B cell (primary cell): Measurements from ENCODE around the gene MOB2. TPM values are rescaled to one million over a fixed set of nuclear protein-coding genes. Genes with fewer than 3 reads are reported as not detected.

ENCODE experiments used
- ATAC-seq: fragments of 200-7000 bp; cut with Tn5 transposase; one replicate; pipeline ENCODE4 v1.10.0; 2021; ENCODE audit warnings: low read depth, mild to moderate bottlenecking, moderate number of reproducible peaks, moderate library complexity
- CTCF ChIA-PET: fragments of 350-600 bp; sonication (Branson Sonifier 250); formaldehyde crosslinking; loops from one replicate; lab custom pipeline; 2021; ENCODE audit warnings: antibody characterized with exemption, inconsistent platforms; lab: Charles Lee
- POLR2A ChIA-PET: fragments of 350-600 bp; sonication (Branson Sonifier 250); formaldehyde crosslinking; loops from one replicate; lab custom pipeline; 2021; ENCODE audit warnings: antibody characterized with exemption; lab: Charles Lee
- DNase-seq: peaks from one replicate; pipeline ENCODE4 v3.0.0; 2013
- H2AFZ ChIP-seq: 2 replicates; pipeline ENCODE4 v1.6.1; 2012; ENCODE audit warnings: mild to moderate bottlenecking, low read depth, low read length; ENCODE audit not compliant: insufficient read depth, poor library complexity, severe bottlenecking
- H3K27ac ChIP-seq, 2 donors: 1 replicate in 1 of 2; 2 replicates in 1 of 2; pipeline ENCODE4 v1.5.1; 2012 to 2013; ENCODE audit warnings: low read length in 2 of 2, mild to moderate bottlenecking in 2 of 2, moderate library complexity in 1 of 2
- H3K27me3 ChIP-seq, 4 experiments: fragments of 200-600 bp in 1 of 4; sonication (generic) in 1 of 4; replicated peaks in 1 of 4; 1 replicate in 2 of 4; 2 replicates in 2 of 4; pipeline versions ENCODE4 v1.6.1 to v1.7.0; 2013 to 2016; ENCODE audit warnings: low read length in 3 of 4, mild to moderate bottlenecking in 2 of 4, mixed read lengths in 1 of 4, moderate library complexity in 1 of 4; ENCODE audit not compliant: insufficient read depth in 4 of 4, control insufficient read depth in 3 of 4; ENCODE audit errors: control extremely low read depth in 1 of 4
- H3K36me3 ChIP-seq, 2 experiments: replicated peaks in 1 of 2; 1 replicate in 1 of 2; 2 replicates in 1 of 2; pipeline versions ENCODE4 v1.6.1 to v1.7.1; 2013; ENCODE audit warnings: low read length in 1 of 2; ENCODE audit not compliant: insufficient read depth in 2 of 2, control insufficient read depth in 1 of 2; ENCODE audit errors: control extremely low read depth in 1 of 2, extremely low read depth in 1 of 2
- H3K4me1 ChIP-seq, 2 donors: fragments of 200-600 bp in 1 of 2; sonication (generic) in 1 of 2; 1 replicate in 1 of 2; 2 replicates in 1 of 2; pipeline versions ENCODE4 v1.5.1 to v1.6.1; 2013 to 2017; ENCODE audit warnings: low read length in 2 of 2; ENCODE audit not compliant: control insufficient read depth in 2 of 2, insufficient read depth in 2 of 2
- H3K4me2 ChIP-seq: replicated peaks from 2 replicates; pipeline ENCODE3; 2012; ENCODE audit warnings: mild to moderate bottlenecking, low read depth, low read length; ENCODE audit not compliant: poor library complexity, severe bottlenecking
- H3K4me3 ChIP-seq, 5 experiments: fragments of 200-600 bp in 1 of 5; sonication (generic) in 1 of 5; 1 replicate in 3 of 5; 2 replicates in 2 of 5; pipeline versions ENCODE4 v1.5.1 to v1.7.0; 2011 to 2016; ENCODE audit warnings: low read length in 4 of 5, mild to moderate bottlenecking in 4 of 5, low read depth in 2 of 5, control low read depth in 1 of 5, moderate library complexity in 1 of 5; ENCODE audit not compliant: insufficient read depth in 1 of 5; ENCODE audit errors: control extremely low read depth in 1 of 5, extremely low read depth in 1 of 5
- H3K79me2 ChIP-seq: fragments of 200-600 bp; sonication (generic); one replicate; pipeline ENCODE4 v1.6.0; 2016; ENCODE audit warnings: low read length; ENCODE audit not compliant: control insufficient read depth, insufficient read depth
- H3K9ac ChIP-seq: fragments of 200-600 bp; sonication (generic); 2 replicates; pipeline ENCODE4 v1.6.1; 2017; ENCODE audit warnings: mild to moderate bottlenecking, low read length, moderate library complexity
- H3K9me3 ChIP-seq, 3 donors: one replicate each; pipeline versions ENCODE4 v1.6.1 to v1.7.1; 2013; ENCODE audit warnings: low read length in 2 of 3; ENCODE audit not compliant: control insufficient read depth in 2 of 3, insufficient read depth in 1 of 3; ENCODE audit errors: control extremely low read depth in 1 of 3
- H4K20me1 ChIP-seq: 2 replicates; pipeline ENCODE4 v1.6.0; 2012; ENCODE audit warnings: mild to moderate bottlenecking, low read length; ENCODE audit not compliant: insufficient read depth, control insufficient read depth, poor library complexity, severe bottlenecking
- H3K27ac Mint-ChIP-seq: one replicate; pipeline ENCODE4 v1.8.0; 2021; ENCODE audit warnings: mixed read lengths
- H3K27me3 Mint-ChIP-seq: one replicate; pipeline ENCODE4 v1.8.0; 2021; ENCODE audit warnings: mixed read lengths
- H3K4me1 Mint-ChIP-seq: one replicate; pipeline ENCODE4 v1.8.0; 2021; ENCODE audit warnings: mixed read lengths
- H3K4me3 Mint-ChIP-seq: one replicate; pipeline ENCODE4 v1.8.0; 2021; ENCODE audit warnings: mixed read lengths
- H3K9me3 Mint-ChIP-seq: one replicate; pipeline ENCODE4 v1.8.0; 2022; ENCODE audit warnings: mixed read lengths; ENCODE audit not compliant: insufficient read depth
- EZH2 ChIP-seq: IDR thresholded peaks from 2 replicates; pipeline ENCODE4 v1.6.1; 2012; ENCODE audit warnings: borderline replicate concordance, low read depth, mild to moderate bottlenecking, moderate library complexity, low read length; ENCODE audit not compliant: insufficient read depth, poor library complexity, severe bottlenecking
- WGBS: methylation state at CpG from one replicate; pipeline ENCODE4 v1.1.5; 2013; ENCODE audit warnings: missing lambda C conversion rate; ENCODE audit not compliant: insufficient coverage; 5-methylcytosine and 5-hydroxymethylcytosine counted together
- intact Hi-C: fragments of 100-400 bp; cut with micrococcal nuclease; formaldehyde crosslinking; loops from one replicate; pipeline ENCODE4 v1.10.0; 2022
- polyA plus RNA-seq: library from polyadenylated mRNA; depleted of rRNA; stranded (reverse); fragments of >200 nt; gene quantifications from 2 replicates; pipeline ENCODE4 v1.2.3, GENCODE V29; 2012
- total RNA-seq, 2 donors: library from RNA; stranded (reverse); fragments of 120-200 nt in 1 of 2; gene quantifications; 1 replicate in 1 of 2; 2 replicates in 1 of 2; pipeline versions ENCODE4 v1.2.3 to v1.2.4, GENCODE V29; 2013 to 2022
- TF ChIP-seq, protein P1 (sequence below): fragments of 200-600 bp; IDR thresholded peaks from one replicate; pipeline ENCODE4 v1.8.0; 2022; ENCODE audit warnings: antibody characterized with exemption, mild to moderate bottlenecking

MOB2 gene
- total and polyA plus RNA-seq, 2 donors (not counting 1 experiment from before 2014, with no cell fraction given) = 55.7 to 57.6 TPM

DNA sequence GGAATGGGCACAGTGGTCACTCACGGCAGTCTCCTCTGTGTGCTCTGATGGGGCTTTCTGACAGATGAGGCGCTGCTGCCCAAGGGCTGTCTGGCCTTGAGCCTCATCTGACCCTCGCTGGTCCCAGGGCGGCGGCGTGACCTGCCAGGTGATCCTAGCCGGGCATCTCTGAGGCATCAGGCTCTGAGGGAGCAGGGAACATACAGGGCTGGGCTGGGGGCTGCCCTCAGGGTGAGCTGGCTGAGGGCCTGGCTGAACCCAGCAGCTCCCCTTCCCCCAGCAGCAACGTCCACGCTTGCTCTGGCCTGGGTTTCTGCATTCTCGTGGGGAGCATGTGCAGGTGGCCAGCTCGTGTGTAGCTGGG is 47.6 kb downstream of the MOB2 start:
- Histone ChIP-seq H3K27me3 (peaks cover 0 to 7% (median 0%) of the 10 kb centered on the region in 4 experiments), H3K4me3 (no peak overlapping the region), H3K79me2 (no peaks in the 10 kb centered on the region), H3K9ac (no peak overlapping the region), H3K36me3 (no peaks in the 10 kb centered on the region), H3K9me3 (no peaks in the 10 kb centered on the region), H3K4me2 (no peak overlapping the region), H2AFZ (no peak overlapping the region), H3K4me1 (no peaks in the 10 kb centered on the region), H4K20me1 (no peaks in the 10 kb centered on the region), H3K27ac (no peak overlapping the region)
- 83% methylated on average over 9 of the region's 11 CpGs for WGBS
- Mint-ChIP-seq H3K9me3 (no peaks in the 10 kb centered on the region), H3K4me1 (no peaks in the 10 kb centered on the region), H3K4me3 (no peak overlapping the region), H3K27ac (no peak overlapping the region), H3K27me3 (no peaks in the 10 kb centered on the region)
- ATAC-seq = no peak
- POLR2A ChIA-PET = no interaction called here
- CTCF ChIA-PET = no interaction called here
- TF ChIP-seq, protein P1, sequence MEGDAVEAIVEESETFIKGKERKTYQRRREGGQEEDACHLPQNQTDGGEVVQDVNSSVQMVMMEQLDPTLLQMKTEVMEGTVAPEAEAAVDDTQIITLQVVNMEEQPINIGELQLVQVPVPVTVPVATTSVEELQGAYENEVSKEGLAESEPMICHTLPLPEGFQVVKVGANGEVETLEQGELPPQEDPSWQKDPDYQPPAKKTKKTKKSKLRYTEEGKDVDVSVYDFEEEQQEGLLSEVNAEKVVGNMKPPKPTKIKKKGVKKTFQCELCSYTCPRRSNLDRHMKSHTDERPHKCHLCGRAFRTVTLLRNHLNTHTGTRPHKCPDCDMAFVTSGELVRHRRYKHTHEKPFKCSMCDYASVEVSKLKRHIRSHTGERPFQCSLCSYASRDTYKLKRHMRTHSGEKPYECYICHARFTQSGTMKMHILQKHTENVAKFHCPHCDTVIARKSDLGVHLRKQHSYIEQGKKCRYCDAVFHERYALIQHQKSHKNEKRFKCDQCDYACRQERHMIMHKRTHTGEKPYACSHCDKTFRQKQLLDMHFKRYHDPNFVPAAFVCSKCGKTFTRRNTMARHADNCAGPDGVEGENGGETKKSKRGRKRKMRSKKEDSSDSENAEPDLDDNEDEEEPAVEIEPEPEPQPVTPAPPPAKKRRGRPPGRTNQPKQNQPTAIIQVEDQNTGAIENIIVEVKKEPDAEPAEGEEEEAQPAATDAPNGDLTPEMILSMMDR = no peak
- TF ChIP-seq EZH2 = no peak
- DNase-seq = no peak
- intact Hi-C loops = no loop called here

DNA sequence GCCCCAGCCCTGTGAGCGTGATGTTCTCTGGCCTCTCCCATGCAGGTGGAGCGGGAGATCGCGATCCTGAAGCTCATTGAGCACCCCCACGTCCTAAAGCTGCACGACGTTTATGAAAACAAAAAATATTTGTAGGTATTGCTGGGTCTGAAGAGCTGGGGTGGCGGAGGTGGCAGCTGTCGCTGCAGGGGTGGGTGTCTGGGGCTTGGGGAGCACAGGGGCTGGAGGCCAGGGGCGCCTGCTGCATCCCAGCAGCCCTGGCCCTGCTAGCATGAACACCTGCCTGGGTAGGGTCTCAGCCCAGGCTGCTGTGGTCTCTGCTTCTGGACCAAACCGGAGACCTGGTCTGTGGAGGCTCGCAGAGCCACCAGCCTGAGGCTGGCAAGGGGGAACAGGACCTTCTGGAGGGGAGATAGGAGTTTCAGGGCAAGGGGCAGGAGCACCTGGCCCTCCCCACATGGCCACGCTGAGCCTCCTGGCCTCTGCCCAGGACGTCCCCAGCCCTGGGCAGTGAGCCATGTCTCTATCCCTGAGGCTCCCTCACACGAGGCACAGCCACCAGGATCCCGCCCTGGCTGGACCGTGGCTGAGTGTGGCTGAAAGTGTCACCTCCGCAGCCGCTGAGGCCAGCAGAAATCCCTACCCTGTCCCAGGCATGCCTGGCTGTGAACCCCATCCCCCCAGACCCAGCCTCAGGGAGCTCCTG is 48.2 kb downstream of the MOB2 start:
- TF ChIP-seq, protein P1 = no peak
- H3K27ac ChIP-seq = no peak overlapping the region
- Mint-ChIP-seq H3K4me3 (no peak overlapping the region), H3K27ac (no peak overlapping the region), H3K4me1 (no peaks in the 10 kb centered on the region), H3K27me3 (no peaks in the 10 kb centered on the region), H3K9me3 (no peaks in the 10 kb centered on the region)
- H4K20me1 ChIP-seq = no peaks in the 10 kb centered on the region
- peaks cover 0 to 7% (median 0%) of the 10 kb centered on the region in 4 experiments for H3K27me3 ChIP-seq
- no peaks in the 10 kb centered on the region for H3K9me3 ChIP-seq
- no peaks in the 10 kb centered on the region for H3K4me1 ChIP-seq
- POLR2A ChIA-PET = no interaction called here
- H3K4me3 ChIP-seq = no peak overlapping the region
- no peaks in the 10 kb centered on the region for H3K36me3 ChIP-seq
- H3K79me2 ChIP-seq = no peaks in the 10 kb centered on the region
- H3K4me2 ChIP-seq = no peak overlapping the region
- no peak overlapping the region for H3K9ac ChIP-seq
- CTCF ChIA-PET = no interaction called here
- H2AFZ ChIP-seq = no peak overlapping the region
- DNase-seq = no peak
- intact Hi-C loops = no loop called here
- WGBS = 89% methylated on average over 18 of the region's 19 CpGs
- ATAC-seq = no peak
